GM10266 (cell line): ENCODE data around the gene SUN2.

Source experiments
- DNase-seq: peaks from one replicate; pipeline ENCODE4 v3.0.0; 2012; ENCODE audit errors: extremely low spot score
- CTCF ChIP-seq: IDR thresholded peaks from 2 replicates; pipeline ENCODE4 v1.5.1; 2012; ENCODE audit warnings: mild to moderate bottlenecking, low read depth; ENCODE audit not compliant: control insufficient read depth, insufficient read depth; ENCODE audit errors: missing control alignments

The SUN2 gene

GRCh38 chr22:38751422-38752346 is 4.1 kb downstream of the SUN2 start:
- DNase-seq = peak; percentile 86
- TF ChIP-seq CTCF = no peak

GRCh38 chr22:38751066-38751421 is 4.8 kb downstream of the SUN2 start:
- DNase-seq = no peak
- no peak for TF ChIP-seq CTCF

- TF ChIP-seq CTCF = no peak
Observed at GRCh38 chr22:38750638-38751037, 5.2 kb downstream of the SUN2 start.

GRCh38 chr22:38750104-38750503 is 5.7 kb downstream of the SUN2 start:
- TF ChIP-seq CTCF = no peak
- no peak for DNase-seq

More at GRCh38 chr22:38750638-38751037, 5.2 kb downstream of the SUN2 start:
- no peak for DNase-seq

GRCh38 chr22:38748487-38749136 is 7.2 kb downstream of the SUN2 start:
- TF ChIP-seq CTCF = no peak
- DNase-seq = no peak

GRCh38 chr22:38745676-38746460 is 9.9 kb downstream of the SUN2 start:
- no peak for DNase-seq

More at GRCh38 chr22:38745676-38746460, 9.9 kb downstream of the SUN2 start:
- no peak for TF ChIP-seq CTCF
